ENCODE data around the gene COX18.
A peak's percentile ranks its signal among the peaks of the same experiment; 100 is the strongest.

The COX18 gene, protein sequence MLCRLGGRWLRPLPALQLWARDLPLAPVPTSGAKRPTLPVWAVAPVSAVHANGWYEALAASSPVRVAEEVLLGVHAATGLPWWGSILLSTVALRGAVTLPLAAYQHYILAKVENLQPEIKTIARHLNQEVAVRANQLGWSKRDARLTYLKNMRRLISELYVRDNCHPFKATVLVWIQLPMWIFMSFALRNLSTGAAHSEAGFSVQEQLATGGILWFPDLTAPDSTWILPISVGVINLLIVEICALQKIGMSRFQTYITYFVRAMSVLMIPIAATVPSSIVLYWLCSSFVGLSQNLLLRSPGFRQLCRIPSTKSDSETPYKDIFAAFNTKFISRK

DNA sequence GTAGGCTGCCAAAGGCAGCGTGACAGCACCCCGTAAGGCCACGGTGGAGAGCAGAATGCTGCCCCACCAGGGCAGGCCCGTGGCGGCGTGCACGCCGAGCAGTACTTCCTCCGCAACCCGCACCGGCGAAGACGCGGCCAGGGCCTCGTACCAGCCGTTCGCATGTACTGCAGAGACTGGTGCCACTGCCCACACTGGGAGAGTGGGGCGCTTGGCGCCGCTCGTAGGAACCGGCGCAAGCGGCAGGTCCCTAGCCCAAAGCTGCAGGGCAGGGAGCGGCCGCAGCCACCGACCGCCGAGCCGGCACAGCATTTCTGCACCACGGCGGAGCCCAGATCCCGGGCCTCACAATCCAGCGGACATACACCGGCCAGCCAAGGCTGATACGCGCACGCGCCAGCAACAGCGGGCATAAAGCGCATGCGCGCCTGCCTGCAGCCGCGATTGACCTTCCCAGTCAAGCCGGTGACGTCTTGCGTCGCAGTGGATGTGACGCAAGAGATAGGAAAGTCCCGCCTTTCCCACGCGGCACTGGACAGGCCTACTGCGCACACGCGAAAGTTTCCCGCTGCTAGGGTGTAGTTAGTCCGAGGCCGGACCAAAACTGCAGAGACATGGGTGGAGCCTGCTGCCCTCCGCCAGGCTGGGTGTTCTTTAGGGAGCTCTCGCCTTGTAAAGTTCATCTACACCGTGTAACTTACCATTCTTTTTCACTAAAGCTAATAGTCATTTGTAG is at the start of gene COX18:
TSS of gene COX18 (minus strand) at position 379 of the 736 bp plus-strand sequence. CDS start at position 312, 67 bp downstream.
- DNase-seq (ENCODE audit: low read depth in 2 of 2), result peak; percentile 93

DNA sequence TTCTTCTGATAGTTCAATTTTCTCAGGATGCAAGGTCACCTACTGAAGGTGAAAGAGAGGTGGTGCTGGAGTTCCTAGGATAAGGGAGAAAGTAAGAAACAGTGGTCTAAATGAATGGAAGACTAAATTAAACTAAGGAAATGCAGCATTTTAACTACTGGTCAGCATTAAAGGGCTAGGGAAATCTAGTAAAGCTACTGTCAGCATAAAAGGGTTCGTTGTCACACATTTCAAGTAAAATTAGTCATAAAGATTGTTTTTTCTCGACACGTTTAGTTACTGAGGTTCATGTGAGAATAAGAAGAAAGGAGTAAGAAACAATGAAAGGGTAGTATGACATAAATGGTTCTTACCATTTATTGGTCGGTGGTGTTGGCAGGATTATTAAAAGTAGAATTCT is 40.0 kb upstream of the COX18 start:
- no peak for DNase-seq (ENCODE audit: low read depth in 2 of 2)

DNA sequence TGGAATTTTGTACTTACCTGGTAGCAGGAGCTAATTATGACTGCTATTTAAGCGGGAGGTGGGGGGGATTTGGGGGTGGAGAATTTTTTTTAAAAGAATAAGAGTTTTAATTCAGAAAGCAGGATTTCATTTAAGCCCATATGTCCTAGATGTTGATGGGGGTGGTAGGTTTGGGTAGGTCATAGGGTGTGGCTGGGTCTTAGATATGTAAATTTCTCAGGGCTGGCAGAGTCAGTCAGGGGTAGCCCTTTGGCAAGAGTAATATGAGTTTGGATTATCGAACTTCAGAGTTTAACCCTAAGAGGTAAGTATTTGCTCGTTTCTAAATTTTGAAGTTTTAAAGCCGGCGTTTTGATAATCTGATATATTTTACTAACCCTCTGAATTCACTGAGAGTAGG is 35.2 kb upstream of the COX18 start:
- DNase-seq (ENCODE audit: low read depth in 2 of 2), result no peak

DNA sequence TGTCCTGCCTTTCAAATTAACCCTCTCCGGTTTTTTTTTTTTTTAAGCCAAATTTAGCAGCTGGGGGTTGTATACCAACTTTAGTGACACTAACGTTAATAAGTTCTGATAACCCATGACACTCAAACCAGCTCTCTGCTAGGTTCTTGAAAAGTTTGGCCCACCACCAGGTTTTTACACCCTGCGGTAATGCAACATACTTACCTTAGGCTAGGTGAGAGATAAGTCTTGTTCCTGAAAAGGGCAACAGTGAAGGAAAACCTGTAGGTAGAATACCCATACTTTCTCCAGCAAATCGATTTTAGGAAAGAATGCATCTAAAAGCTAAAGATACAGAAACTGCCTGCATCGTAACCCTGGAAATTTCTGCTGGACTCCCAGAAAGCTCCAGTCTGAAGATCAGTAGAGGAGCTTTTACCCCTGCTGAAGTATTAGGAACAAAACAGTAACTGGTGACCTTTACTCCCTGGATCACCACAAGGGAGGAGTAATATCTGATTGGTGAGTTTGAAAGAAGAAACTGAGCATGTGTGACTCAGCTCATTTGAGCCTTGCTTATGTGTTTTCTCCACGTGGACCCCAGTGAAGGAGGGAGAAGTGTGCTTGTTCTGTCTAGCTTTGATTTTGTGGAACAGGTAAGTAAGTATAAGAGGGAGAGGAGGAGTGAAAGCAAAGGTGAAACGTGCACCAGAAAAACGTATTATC is 34.4 kb upstream of the COX18 start:
- no peak for DNase-seq (ENCODE audit: low read depth in 2 of 2)

DNA sequence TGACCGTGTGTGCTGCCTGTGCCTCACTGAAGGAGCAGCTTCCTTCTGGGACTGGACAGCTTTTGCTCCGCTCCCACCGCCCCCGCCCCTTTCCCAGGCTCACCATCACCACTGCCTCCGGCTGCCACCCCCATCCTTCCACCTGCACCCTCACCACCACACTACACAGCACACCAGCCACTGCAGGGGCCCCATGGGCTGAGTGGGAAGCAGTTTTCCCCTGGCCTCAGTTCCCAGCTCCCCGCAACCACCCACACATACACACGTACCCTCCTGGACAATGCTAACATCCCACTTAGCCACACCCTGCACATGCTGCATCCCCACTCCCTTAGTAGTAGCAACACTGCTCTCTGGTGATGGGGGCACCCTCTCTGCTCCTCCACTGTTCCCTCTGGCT is 29.6 kb upstream of the COX18 start:
- no peak for DNase-seq (ENCODE audit: low read depth in 2 of 2)

DNA sequence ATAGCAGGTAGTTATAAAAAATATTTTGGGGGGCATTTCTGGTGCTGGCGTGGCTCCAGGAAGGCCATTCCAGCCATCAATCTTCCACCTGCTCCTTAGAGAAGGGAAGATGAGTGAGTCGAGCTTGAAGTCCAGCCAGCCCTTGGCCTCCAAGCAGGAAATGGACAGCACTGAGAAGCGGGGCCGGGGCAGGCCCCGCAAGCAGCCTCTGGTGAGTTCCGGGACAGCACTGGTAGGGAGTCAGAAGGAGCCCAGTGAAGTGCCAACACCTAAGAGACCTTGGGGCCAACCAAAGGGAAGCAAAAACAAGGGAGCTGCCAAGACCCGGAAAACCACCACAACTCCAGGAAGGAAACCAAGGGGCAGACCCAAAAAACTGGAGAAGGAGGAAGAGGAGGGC is 29.2 kb upstream of the COX18 start:
- no peak for DNase-seq (ENCODE audit: low read depth in 2 of 2)

DNA sequence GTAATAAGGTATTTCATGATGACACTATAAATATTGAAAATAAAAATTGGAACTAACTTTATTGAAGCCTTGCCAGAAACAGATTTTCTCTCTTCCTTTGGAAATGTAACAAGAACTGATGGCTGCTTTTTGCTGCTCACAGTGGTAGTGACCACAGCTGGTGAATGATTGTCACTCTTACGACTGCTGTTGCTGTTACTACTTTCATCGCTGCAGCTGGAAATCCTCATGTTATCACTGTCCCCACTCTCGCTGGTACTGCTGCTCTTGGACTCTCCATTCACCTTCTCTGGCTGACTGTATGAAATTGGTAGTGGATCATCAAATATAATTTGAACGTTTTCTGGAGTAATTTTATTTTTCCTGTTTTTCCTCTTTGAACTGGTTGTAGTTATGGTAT is 28.5 kb upstream of the COX18 start:
- no peak for DNase-seq (ENCODE audit: low read depth in 2 of 2)

DNA sequence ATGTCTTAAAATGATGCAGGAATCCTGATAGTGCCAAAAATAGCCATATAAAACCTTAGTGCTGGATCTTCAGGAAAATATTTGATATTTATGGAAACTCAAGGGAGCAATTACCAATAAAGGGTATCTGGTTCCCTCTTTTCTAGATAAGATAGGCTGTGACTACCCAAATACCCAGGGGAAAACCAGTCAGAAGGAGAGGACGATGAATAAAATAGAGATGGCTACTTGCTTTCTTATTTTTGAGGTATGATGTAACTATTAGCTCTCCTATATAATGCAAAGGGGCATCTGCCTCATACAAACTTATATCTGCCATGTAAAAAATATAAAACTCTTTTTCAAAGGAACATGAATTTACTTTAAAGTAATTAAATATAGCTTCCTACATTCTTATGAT is 23.4 kb upstream of the COX18 start:
- no peak for DNase-seq (ENCODE audit: low read depth in 2 of 2)

DNA sequence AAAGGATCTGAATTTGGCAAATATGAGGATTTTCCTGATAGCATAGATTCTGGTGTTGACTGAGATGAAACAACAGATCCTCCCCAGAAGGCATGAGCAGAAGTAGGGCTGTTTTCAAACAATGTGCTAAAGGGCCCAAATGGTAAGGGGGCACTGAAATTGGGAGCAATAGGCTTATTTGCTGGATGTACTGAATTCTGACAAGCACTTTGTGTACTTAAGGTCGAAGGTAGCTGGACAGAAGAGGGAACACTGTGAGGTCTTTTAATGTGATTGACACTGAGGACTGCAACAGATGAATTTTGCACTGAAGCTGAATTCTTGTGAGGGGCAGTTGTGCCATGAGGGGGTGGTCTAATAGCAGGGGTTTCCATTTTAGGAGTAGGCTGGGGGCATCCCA is 21.2 kb upstream of the COX18 start:
- no peak for DNase-seq (ENCODE audit: low read depth in 2 of 2)

DNA sequence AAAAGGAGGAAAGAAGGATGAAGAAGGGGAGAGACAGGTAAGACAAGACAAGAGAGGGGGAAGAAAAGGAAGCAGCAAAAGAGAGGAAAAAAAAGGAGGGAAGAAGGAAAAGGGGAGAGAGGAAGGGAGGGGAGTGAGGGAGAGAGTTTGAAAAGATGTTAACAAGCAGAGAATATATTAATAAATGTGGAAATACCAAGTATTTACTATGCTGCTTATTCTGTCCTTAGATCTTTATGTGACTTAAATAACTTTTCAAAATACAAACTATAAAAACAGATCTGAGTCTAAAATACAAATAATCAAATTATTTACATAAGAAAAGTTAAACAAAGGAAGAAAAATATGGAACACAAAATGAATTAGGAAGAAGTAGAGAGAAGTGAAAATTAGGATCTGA is 18.4 kb upstream of the COX18 start:
- DNase-seq (ENCODE audit: low read depth in 2 of 2), result no peak

DNA sequence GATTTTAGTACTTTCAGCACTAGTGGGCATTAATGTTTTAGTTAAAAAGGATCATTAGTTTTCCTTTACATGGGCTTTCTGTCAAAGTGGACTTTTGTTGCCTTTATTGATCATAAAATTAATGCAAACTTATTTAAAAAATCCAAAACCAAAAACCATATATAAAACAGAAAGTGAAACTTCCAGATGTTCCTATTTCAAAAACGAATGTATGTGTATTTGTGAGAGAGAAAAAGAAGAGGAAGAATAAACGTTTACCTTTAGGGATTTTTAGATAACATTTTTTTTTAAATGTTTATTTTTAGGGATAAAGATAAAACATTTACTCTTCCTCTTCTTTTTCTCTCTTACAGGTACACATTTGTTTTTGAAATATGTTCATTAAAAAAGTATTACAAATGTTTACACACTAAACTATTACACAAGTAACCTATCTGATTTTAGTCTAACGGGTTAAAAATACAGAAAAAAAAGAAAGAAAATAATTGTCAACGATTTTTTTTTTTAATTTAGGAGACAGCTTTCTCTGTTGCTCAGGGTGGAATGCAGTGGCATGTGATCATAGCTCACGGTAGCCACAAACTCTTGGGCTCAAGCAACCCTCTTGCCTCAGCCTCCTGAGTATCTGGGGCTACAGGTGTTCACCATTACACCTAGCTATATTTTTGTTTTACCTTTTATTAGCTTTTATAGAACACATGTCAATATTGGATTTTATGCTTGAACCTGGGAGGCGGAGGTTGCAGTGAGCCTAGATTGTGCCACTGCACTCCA is 16.8 kb upstream of the COX18 start:
- DNase-seq (ENCODE audit: low read depth in 2 of 2), result no peak

DNA sequence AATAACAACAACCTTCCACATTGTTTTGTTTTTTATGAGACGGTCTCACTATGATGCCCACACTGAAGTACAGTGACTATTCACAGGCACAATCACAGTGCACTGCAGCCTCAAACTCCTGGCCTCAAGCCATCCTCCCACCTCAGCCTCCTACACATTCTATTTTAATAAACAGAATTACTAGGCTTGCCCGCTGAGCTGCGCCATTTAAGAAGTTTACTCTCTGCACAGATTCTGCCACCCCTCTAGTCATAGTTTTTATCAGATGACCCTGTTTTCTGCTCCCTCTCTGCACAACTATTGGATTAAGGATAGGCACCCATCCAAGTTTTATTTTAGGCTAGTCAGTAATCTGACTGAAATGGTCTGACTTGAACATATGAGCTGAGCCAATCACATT is 11.3 kb upstream of the COX18 start:
- no peak for DNase-seq (ENCODE audit: low read depth in 2 of 2)

DNA sequence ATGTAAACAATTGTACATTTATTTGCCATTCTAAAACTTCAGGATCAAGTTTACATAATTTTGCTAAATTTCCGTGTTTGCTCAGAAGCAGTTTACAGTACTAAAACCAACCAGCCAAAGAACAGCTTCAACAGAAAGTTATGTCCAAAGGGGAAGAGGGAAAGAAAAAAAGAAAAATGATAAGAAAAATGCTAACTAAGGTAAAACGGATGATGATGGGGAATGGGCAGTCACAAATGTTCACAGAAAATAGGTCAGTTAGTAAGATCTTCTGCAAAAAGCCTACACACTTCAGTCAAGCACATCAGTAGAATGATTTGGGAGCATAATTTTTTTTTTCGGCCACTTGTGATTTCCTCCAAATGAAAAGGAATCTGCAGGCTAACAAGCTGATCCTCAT is 6.3 kb upstream of the COX18 start:
- DNase-seq (ENCODE audit: low read depth in 2 of 2), result no peak

DNA sequence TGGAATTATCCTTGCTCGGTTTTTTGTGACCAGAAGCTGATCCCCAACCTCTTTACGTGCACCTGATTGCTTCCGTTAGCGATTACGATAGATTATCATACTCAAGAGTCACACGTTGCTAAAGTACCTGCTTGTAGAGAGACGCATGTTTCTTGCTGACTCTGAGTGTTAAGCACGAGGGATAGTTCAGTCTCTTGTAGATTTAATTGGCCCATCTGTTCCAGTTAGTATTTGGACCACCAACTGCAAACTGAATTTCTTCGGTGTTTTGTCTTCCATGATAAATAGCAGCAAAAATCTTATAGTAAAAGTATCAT is 516 bp upstream of the COX18 start:
- DNase-seq (ENCODE audit: low read depth in 2 of 2), result no peak

DNA sequence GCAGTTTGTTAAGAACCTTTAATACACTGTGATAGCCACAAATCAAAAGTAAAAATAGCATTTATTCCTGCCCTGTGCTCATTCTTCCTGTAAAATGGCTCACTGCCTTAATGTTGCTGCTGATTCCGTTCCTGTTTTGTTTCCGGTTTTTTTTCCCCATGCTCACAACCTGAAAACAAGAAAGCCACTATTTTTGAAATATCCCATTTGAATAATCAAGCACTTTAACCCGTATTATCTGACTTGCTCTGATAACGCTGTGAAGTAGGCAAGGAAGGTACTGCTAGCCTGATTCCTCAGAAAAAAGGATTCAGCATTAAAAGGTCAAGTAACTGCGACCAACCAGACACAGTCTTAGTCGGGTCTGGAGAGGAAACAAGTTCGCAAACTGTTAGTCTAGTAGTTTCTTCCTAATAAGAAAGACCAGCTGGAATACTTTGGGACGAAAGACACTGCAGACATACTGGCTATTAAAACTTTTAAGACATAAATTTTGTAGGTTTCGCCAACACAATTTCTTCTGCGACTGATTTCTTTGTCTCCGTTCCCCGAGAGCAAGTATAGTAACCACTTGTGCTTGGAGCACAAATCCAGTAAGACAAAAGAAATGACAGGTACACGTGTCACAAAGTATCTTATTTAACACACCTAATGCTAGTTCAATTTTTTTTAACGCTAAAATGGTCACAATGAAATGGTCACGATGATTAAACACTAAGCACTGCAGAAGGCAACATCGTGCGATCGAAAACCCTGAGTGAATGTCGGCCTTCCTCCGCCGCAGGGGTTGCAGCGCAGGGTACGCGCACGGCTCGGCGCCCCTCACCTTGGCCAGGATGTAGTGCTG is 802 bp downstream of the COX18 start:
- DNase-seq (ENCODE audit: low read depth in 2 of 2), result no peak

DNA sequence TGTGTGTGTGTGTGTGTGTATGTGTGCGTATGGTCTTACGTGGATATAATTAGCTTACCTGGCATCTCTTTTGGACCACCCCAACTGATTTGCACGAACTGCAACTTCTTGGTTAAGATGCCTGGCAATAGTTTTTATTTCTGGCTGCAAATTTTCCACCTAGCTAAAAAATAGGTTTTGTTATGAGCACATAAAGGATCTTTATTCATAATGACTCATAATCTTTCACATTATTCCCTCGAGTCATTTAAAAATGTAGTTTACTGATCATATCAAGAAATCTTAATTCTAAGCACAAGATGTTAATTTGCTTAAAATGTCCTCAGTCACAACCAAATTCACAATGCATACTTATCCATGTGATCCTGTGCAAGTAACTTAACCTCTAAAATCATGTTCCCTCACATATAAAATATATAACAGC is 1.5 kb downstream of the COX18 start:
- no peak for DNase-seq (ENCODE audit: low read depth in 2 of 2)

DNA sequence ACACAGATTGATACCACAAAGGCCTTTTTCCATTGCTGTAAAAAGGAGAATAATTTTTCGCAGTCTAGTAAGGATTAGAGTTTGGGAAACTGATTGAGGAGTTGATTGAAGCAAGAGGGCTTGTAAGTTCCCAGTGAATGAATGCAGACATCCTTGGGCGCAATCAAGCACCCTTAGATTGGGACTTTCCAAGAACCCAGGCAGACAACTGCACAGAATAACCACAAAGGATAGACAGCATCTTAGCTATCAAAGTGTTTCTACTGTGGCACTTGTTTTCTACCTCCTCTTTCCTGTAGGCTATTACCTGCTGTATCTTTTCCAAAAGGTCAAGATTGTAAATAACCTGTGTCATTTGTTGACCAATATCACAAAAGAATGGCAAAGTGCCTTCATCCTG is 2.6 kb downstream of the COX18 start:
- DNase-seq (ENCODE audit: low read depth in 2 of 2), result no peak

DNA sequence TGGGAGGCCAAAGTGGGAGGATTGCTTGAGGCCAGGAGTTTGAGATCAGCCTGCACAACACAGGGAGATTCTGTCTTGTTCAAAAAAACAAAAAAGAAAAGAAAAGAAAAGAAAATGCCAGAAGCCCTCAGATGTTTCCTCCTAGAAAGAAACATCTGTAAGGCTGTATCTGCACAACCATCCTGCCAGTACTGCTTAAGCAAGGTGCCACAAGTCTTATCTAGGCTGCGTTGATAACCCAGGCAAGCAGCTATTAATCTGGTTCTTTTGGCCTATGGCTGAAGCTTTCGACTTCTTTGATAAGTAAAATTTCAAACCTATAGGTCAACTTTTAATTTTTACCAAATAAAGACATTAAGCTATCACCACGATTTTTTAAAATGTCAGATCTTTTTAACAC is 3.1 kb downstream of the COX18 start:
- DNase-seq (ENCODE audit: low read depth in 2 of 2), result no peak

DNA sequence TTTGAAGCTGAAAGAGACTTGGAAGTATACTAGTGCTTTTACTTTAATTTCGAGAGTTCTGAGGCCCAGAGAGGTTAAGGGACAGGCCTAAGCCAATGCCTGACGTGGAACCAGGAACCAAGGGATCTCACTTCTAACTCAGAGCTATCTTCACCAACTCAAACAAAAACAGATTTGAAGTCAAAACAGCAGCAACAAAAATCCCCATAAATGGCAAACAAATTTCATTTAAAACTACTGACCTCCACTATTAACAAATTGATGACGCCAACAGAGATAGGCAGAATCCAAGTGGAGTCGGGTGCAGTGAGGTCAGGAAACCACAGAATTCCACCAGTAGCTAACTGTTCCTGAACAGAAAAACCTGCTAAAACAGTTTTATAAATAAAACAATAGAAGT is 5.0 kb downstream of the COX18 start:
- no peak for DNase-seq (ENCODE audit: low read depth in 2 of 2)

DNA sequence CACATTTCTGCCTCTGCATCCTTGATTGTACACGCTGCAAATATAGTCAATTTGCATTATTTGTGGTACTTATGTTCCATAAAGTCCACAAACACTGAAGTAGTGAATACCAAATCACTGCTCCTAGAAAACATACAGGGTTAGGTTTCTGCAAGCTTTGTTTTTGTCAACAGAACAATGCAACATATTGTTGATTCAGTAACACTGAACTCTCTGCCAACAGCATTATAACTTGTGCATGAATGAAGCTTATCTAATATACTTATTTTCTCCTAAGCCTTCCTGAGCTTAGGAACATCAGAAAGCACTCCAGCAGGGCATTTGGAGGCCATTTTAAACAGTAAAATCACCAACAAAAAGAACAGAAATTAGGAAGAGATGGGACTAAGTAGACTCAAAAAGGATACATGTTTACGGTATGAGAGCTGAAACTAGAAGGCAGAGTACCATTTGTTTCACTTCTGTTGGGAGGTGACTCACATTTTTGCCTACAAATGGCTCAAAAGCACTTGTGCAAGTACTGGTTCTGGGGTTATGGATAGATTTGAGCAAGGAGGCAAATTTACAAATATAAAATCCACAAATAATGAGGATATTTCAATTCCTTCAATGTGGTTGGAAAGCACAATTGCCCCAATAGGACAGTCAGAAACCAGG is 14.1 kb downstream of the COX18 start:
- DNase-seq (ENCODE audit: low read depth in 2 of 2), result no peak

DNA sequence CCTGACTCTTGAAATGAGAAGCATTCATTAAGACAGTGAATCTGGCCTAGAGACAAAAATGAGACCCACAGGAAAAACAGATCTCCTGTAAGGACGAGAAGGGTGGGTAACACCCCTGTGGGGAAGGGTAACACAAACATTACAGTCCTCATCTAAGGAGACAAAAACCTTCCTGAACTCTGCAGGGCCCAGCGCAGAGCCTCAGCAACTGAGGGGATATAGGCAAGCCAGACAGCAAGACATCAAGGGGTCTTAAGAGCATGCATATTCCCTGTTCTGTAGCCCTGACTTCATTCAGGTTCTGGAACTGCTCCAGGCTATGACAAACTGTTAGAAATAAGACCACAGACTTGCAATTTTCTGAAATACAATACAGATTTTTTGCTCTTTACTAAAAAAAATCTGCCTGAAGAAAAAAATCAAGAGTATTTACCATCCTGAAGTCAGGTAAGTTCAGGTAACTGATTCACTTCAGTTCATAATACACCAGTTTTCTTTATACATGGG is 15.5 kb downstream of the COX18 start:
- no peak for DNase-seq (ENCODE audit: low read depth in 2 of 2)
